Right cardiac atrium (tissue), 5 donors: ENCODE data around the gene HMGA1. TPM values are rescaled to one million over a fixed set of nuclear protein-coding genes. Genes with fewer than 3 reads are reported as not detected.
A peak's percentile ranks its signal among the peaks of the same experiment; 100 is the strongest.
"Not testable (repeated sequence)": the region's sequence is repeated elsewhere in the genome, so short reads cannot be mapped to it uniquely, and the experiment has no call there.

Experiments
- ATAC-seq, 2 donors: fragments of 200-7000 bp; cut with Tn5 transposase; one replicate each; pipeline versions ENCODE4 v1.8.0 to v1.9.1; 2020; ENCODE audit warnings: moderate library complexity in 2 of 2, mild to moderate bottlenecking in 1 of 2
- DNase-seq, 3 donors: peaks; one replicate each; pipeline ENCODE4 v3.0.0-alpha.2; 2020
- H3K27ac ChIP-seq: one replicate; pipeline ENCODE4 v1.5.1; 2013; ENCODE audit warnings: mild to moderate bottlenecking, low read length, control low read depth, moderate library complexity
- H3K27me3 ChIP-seq: one replicate; pipeline ENCODE4 v1.6.1; 2013; ENCODE audit not compliant: control insufficient read depth, insufficient read depth
- H3K4me1 ChIP-seq: one replicate; pipeline ENCODE4 v1.6.1; 2013; ENCODE audit warnings: low read length; ENCODE audit not compliant: control insufficient read depth, insufficient read depth
- H3K4me3 ChIP-seq: one replicate; pipeline ENCODE4 v1.5.1; 2013; ENCODE audit warnings: low read length, control low read depth
- H3K9me3 ChIP-seq: one replicate; pipeline ENCODE4 v1.6.1; 2013; ENCODE audit warnings: low read length; ENCODE audit not compliant: control insufficient read depth
- WGBS: extraction: QIAGEN DNeasy Blood & Tissue Kit; methylation state at CpG from one replicate; pipeline ENCODE4 v1.1.7; 2013; 5-methylcytosine and 5-hydroxymethylcytosine counted together
- intact Hi-C, 4 donors: fragments of 100-400 bp; cut with DNase I; formaldehyde crosslinking; loops; one replicate each; pipeline versions ENCODE4 v1.11.0 to v1.14.0; 2022 to 2023
- polyA plus RNA-seq: library from polyadenylated mRNA; stranded (reverse); fragments of 200-250 nt; gene quantifications from one replicate; pipeline ENCODE4 v1.2.3, GENCODE V29; 2013
- total RNA-seq, 4 donors: library from RNA; stranded (reverse); fragmentation: NEBNext Ultra II Directional; extraction: Animal tissue kit (Norgen Biotek cat#: 25700); gene quantifications; one replicate each; pipeline ENCODE4 v1.2.1, GENCODE V29; 2021
- donor health status: healthy with polysubstance abuse.
- donor health status: DM: no; HTN: yes; CAD: no.
- donor health status: DM: no; HTN: no; CAD: no.
- donor health status: DM: no; HTN: yes; CAD: no; lungs with severe emphysema.
- donor health status: DM: yes; HTN: yes; CAD: no.

HMGA1 gene
- total and polyA plus RNA-seq, 5 donors = 29.7 to 43.0 (median 35.5) TPM

DNA sequence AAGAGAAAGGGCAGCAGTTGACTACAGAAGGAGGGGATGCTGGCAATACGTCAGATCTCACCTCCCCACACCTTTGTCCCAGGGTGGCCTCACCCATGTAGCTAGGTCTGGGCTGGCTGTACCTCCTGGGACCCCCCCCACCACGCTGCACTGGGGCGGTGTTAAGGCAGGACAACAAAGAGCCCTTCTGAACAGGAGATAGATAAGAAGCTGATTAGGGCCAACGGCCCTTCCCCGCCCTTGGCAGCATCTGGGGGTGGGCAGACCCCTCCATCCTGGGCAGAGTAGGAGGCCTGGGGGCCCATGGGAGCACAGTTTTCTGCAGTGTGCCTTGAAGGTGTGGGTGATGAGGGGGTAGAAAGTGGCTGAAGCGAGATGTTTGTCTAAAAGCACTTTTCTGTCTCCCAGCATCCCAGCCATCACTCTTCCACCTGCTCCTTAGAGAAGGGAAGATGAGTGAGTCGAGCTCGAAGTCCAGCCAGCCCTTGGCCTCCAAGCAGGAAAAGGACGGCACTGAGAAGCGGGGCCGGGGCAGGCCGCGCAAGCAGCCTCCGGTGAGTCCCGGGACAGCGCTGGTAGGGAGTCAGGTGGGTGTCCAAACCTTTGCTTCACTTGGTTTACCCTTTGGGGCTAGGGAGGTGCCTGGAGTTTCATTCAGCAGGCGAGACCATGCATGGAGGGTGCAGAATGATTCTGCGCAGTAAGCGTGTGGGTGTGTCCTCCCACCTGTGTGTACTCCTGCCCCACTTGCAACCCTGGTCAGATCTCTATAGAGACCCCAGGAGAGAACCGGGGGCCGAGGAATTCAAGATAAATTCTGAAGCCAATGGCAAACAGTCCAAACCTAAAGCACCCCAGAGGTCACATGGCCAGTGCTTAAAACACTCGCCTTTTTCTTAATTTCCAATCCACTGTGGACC is 3.9 kb downstream of the HMGA1 start:
- WGBS = 89% methylated on average over 22 of the region's 22 CpGs
- Histone ChIP-seq H3K9me3 (no peaks in the 10 kb centered on the region), H3K27me3 (no peaks in the 10 kb centered on the region), H3K4me3 (no peak overlapping the region), H3K4me1 (peaks cover 2% of the 10 kb centered on the region), H3K27ac (no peak overlapping the region)
- ATAC-seq (no peak), DNase-seq (no peak)
- intact Hi-C loops = no loop called here

DNA sequence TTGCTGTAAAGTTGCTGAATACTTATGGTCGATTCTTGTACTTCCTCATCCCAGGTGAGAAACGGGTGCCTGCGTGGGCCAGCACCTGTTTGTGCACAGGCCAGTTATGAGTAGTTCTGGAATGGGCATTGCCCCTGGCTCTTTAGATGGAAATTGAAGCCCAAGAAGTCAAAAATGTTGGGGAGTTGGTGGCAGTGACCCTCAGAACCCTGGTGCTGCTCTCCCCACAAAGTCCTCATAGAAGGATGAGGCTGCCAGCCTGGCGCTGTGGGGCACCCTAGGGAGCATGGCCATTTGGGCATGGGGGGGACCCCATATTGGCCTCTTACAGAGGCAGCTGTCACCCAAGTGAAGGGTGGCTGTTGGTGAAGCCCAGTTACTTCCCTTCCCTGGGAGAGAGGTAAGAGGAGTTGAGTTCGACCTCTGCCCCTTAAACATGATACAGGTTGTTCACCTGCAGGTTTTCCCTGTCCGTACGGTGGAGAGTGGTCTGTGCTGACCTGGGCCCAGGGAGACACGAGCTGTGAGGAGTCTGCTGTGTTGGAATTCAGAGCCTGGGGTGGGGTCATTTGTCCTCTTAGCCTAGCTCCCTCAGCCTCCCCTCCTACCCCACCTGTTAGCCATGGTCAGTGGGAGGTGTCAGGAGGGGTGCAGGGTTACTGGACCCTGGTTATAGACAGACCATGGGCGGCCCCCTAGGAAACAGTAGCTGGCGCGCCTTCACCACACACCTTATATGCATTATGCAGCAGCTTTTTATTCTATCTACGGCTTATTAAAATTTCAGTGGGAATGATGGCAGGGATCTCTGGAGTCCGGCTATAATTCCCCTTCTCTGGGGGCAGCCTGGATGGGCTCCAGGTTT is 4.9 kb downstream of the HMGA1 start:
- intact Hi-C loops = no loop called here
- DNase-seq = no peak
- WGBS = 92% methylated on average over 13 of the region's 13 CpGs

DNA sequence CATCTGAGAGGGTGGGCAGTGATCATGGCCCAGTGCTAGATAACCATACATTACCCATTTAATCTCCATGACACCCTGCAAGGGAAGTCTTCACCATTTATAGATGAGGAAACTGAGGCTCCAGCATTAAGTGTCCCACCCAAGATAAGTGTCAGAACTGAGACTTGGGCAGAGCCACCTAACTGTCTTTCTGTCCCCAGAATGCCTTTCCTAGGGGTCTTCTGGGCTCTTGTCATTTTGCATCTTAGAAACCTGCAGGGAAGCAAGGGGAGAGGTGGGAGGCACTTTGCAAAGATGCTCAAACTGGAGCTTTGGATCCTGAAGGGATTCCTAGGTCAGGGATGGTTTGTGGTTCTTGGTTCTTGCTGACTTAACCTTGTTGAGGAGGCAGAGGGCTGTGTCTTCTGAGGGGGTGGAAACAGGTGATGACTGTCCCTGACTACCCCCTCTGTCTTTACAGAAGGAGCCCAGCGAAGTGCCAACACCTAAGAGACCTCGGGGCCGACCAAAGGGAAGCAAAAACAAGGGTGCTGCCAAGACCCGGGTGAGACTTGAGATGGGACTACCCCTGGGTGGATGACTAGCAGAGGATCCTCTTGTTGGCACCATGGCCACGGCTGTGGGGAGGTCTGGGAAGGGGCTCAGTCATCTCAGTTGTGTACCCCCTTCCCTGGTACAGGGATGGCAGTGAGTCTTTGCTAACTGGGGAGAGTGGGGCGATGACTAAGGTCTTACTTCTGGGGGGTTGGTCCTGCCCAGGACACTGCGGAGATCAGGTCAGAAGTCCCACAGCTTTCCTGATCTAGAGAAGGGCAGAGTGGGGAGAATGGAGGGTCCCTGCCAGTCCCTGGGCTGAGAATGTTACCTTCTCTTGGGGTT is 5.8 kb downstream of the HMGA1 start:
- Histone ChIP-seq H3K4me1 (no peaks in the 10 kb centered on the region), H3K27ac (no peak overlapping the region), H3K9me3 (no peaks in the 10 kb centered on the region), H3K27me3 (no peaks in the 10 kb centered on the region), H3K4me3 (no peak overlapping the region)
- intact Hi-C loops = no loop called here
- WGBS = 87% methylated on average over 7 of the region's 7 CpGs
- DNase-seq = no peak
- ATAC-seq = no peak

More for the DNA sequence above, 4.9 kb downstream of the HMGA1 start:
- ATAC-seq = no peak
- Histone ChIP-seq H3K4me3 (no peak overlapping the region), H3K27ac (no peak overlapping the region), H3K27me3 (no peaks in the 10 kb centered on the region), H3K9me3 (no peaks in the 10 kb centered on the region), H3K4me1 (no peaks in the 10 kb centered on the region)

DNA sequence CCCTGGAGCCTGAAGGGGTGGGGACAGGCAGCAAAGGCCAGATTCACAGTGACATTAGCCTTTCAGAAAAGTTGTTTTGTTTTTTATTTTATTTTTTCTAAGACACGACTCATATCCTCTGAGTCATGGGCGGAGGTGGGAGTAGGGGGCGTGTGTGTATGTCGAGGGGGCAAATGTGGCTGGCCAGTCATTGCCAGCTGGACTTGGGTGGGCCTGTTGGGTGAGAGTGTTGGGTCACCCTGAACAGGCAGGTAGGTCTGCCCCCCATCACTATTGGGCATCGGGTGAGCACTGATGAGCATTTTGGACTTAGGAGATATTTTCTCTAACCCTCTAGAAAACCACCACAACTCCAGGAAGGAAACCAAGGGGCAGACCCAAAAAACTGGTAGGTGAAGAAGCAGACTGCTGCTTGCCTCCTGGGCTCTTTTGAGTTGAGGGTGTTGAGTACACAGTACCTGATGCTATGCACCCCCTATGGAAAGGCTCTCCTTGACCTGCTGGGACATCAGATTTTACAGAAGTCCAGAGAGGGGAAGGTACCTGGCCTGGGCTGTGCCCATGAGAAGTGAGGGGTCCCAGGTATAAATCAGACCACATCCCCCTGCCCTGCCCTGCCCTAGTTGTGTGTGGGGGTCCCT is 6.6 kb downstream of the HMGA1 start:
- Histone ChIP-seq H3K4me1 (peaks cover 2% of the 10 kb centered on the region), H3K4me3 (no peak overlapping the region), H3K27me3 (no peaks in the 10 kb centered on the region), H3K9me3 (no peaks in the 10 kb centered on the region), H3K27ac (no peak overlapping the region)
- intact Hi-C loops = no loop called here
- DNase-seq (no peak), ATAC-seq (no peak)
- WGBS = 68% methylated on average over 5 of the region's 5 CpGs

DNA sequence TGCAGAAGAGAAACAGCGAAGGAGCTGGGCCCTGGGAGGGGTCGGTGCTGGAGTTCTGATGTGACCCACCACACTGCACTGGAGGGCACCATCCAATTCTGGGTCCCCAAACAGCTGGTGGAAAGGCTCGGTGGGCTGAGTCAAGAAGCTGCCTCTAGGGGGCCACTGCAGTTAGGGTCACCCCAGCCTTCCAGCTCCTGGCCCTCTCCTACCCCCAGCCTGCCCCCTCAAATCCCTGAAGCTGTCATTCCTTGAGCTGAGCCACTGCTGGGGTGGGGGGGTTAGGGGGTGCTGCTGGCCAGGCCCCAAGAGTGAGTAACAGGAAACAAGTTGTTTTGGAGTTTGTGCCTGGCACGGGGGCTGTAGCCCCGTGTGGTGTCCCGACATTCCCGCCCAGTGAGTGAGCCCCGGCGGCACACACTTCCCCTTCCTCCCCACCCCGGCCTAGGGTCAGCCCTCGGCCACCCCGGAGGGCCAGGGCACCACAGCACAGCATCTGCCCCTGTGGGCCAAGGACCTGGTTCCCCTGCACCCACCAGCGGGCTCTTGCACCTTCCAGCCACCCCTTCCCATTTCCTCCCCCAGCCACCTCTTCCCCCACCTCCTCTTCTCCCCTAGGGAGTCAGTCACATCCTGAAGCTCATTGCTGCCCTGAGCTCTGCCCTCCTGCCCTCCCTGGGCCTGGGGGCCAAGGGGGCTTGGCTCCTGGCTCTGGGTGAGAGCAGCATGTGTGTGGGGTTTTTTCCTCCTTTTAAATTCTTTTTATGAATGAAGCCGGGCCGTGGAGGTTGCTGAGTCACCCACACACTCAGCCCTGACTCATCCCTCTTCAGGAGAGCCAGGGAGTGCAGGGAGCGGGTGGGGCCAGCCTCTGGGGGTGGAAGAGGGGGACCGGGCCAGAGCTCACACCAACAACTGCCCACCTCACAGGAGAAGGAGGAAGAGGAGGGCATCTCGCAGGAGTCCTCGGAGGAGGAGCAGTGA is 7.5 kb downstream of the HMGA1 start:
- DNase-seq (peak; percentile 75 to 82 (median 80)), ATAC-seq (peak; percentile 10 to 69)
- no peak overlapping the region for H3K27ac ChIP-seq
- no peaks in the 10 kb centered on the region for H3K9me3 ChIP-seq
- no peaks in the 10 kb centered on the region for H3K27me3 ChIP-seq
- peaks cover 2% of the 10 kb centered on the region for H3K4me1 ChIP-seq
- intact Hi-C loops = no loop called here
- H3K4me3 ChIP-seq = no peak overlapping the region
- WGBS = 32% methylated on average over 19 of the region's 19 CpGs

DNA sequence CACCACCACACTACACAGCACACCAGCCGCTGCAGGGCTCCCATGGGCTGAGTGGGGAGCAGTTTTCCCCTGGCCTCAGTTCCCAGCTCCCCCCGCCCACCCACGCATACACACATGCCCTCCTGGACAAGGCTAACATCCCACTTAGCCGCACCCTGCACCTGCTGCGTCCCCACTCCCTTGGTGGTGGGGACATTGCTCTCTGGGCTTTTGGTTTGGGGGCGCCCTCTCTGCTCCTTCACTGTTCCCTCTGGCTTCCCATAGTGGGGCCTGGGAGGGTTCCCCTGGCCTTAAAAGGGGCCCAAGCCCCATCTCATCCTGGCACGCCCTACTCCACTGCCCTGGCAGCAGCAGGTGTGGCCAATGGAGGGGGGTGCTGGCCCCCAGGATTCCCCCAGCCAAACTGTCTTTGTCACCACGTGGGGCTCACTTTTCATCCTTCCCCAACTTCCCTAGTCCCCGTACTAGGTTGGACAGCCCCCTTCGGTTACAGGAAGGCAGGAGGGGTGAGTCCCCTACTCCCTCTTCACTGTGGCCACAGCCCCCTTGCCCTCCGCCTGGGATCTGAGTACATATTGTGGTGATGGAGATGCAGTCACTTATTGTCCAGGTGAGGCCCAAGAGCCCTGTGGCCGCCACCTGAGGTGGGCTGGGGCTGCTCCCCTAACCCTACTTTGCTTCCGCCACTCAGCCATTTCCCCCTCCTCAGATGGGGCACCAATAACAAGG is 8.5 kb downstream of the HMGA1 start:
- H3K4me3 ChIP-seq = not testable (repeated sequence)
- intact Hi-C loops = loop anchor here in 2 of 4 donors (5.0 kb wide), 2 partner anchors 147 to 172 kb away; partner anchors contain the start of gene NUDT3 (in 1 of the 2)

DNA sequence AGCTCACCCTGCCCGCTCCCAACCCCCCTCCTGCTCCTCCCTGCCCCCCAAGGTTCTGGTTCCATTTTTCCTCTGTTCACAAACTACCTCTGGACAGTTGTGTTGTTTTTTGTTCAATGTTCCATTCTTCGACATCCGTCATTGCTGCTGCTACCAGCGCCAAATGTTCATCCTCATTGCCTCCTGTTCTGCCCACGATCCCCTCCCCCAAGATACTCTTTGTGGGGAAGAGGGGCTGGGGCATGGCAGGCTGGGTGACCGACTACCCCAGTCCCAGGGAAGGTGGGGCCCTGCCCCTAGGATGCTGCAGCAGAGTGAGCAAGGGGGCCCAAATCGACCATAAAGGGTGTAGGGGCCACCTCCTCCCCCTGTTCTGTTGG is 9.1 kb downstream of the HMGA1 start:
- H3K27me3 ChIP-seq, H3K4me1 ChIP-seq, H3K27ac ChIP-seq, H3K4me3 ChIP-seq, ATAC-seq, H3K9me3 ChIP-seq, DNase-seq: not testable (repeated sequence)
- 78% methylated on average over 7 of the region's 7 CpGs for WGBS
- intact Hi-C loops = loop anchor here in 2 of 4 donors (5.0 kb wide), 2 partner anchors 147 to 172 kb away; partner anchors contain the start of gene NUDT3 (in 1 of the 2)

More for the DNA sequence above, 8.5 kb downstream of the HMGA1 start:
- H3K27me3 ChIP-seq, H3K27ac ChIP-seq, DNase-seq, H3K4me1 ChIP-seq, H3K9me3 ChIP-seq, ATAC-seq: not testable (repeated sequence)
- 83% methylated on average over 13 of the region's 13 CpGs for WGBS

DNA sequence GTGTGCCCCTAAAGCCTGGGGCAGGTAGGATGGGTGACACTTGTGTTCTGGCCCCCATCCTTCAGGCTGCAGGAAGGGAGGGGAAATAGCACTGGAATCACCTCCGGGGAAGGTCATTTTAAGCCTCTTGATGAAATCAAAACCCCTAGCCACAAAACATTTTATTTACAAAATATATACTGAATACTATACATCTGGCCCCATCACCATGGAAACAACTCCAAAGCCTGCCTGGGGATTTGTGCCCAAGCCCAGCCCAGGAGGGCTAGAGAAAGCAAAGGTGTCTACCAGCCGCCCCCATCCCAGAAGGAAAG is 9.5 kb downstream of the HMGA1 start:
- no peak for ATAC-seq
- WGBS = 70% methylated on average over 2 of the region's 2 CpGs
- no peak for DNase-seq
- no peak overlapping the region for H3K4me3 ChIP-seq
- no peaks in the 10 kb centered on the region for H3K27me3 ChIP-seq
- H3K27ac ChIP-seq = no peak overlapping the region
- intact Hi-C loops = loop anchor here in 2 of 4 donors (5.0 kb wide), 2 partner anchors 146 to 171 kb away; partner anchors contain the start of gene NUDT3 (in 1 of the 2)
- no peaks in the 10 kb centered on the region for H3K9me3 ChIP-seq
- H3K4me1 ChIP-seq = peaks cover 2% of the 10 kb centered on the region
